ENCODE measurements around the gene YDJC. TPM values are rescaled to one million over a fixed set of nuclear protein-coding genes. Genes with fewer than 3 reads are reported as not detected.

Gene YDJC
- total and polyA plus RNA-seq, 2 of the 4 experiments (the other 2 are of a cell fraction), result 8.1 to 23.6 TPM

DNA sequence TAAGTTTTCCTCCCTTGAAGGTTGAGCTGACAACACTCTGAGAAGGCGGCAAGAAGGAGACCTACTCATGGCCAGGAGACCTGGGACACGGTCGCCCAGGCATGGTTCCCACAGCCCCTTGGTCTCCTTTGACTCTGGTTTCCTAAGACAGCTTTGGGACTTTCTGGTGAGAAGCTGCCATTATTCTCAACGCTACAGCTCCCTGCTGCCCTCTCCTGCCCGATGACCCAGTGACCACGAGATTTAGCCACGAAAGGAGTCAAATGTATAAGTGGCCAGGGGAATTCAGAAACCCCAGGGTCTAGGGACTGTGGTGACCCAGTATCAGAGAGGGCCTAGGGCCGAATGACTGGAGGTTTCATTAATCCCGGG is 11.6 kb upstream of the YDJC start:
- H3K27me3 ChIP-seq (ENCODE audit: control insufficient read depth, insufficient read depth, low read length), result no peaks in the 10 kb centered on the region
- peaks cover 13% of the 10 kb centered on the region for H4K20me1 ChIP-seq (ENCODE audit: insufficient read depth, low read length)
- no peak overlapping the region for H2BK5ac ChIP-seq (ENCODE audit: low read depth, low read length, poor library complexity, severe bottlenecking)
- no peak overlapping the region for H2BK20ac ChIP-seq (ENCODE audit: low read depth, low read length)
- no peak overlapping the region; the same call in 1 of the 2 replicates for H3K14ac ChIP-seq (replicated peaks; ENCODE audit: low read depth, low read length)
- no peak overlapping the region; the same call in 1 of the 2 replicates for H3K27ac ChIP-seq (ENCODE audit: insufficient read depth, low read length)
- H2AK9ac ChIP-seq (replicated peaks; ENCODE audit: low read depth, low read length, poor library complexity), result peak overlapping the region; percentile 8
- H2AK5ac ChIP-seq (ENCODE audit: low read depth, low read length), result no peak overlapping the region
- H4K91ac ChIP-seq (ENCODE audit: insufficient read depth, low read depth, low read length), result no peak overlapping the region
- peaks cover 1% of the 10 kb centered on the region; the same call in 1 of the 2 replicates for H3K4me1 ChIP-seq (ENCODE audit: control insufficient read depth, insufficient read depth, low read length)
- H4K8ac ChIP-seq (ENCODE audit: low read depth in 2 of 2, low read length in 2 of 2), result no peak overlapping the region
- 0 out of 2 replicates have a peak overlapping the region, but pooled peaks have one; percentile 5 for H3K56ac ChIP-seq (ENCODE audit: extremely low read depth, insufficient read depth, low read length)
- no TSS peak for BruUV-seq (replicated peaks)
- H3K4ac ChIP-seq (ENCODE audit: low read depth, low read length), result no peak overlapping the region
- H3K18ac ChIP-seq (ENCODE audit: low read depth, low read length), result no peak overlapping the region
- dilution Hi-C loops (cut with HindIII; ENCODE audit: low sequenced_read_pairs, unreplicated experiment), result no loop called here
- ATAC-seq (ENCODE audit: low read depth) (peak; percentile 47), DNase-seq (peak; percentile 55)
- H3K36me3 ChIP-seq (ENCODE audit: control insufficient read depth, insufficient read depth, low read length), result peaks cover 5% of the 10 kb centered on the region
- no peak overlapping the region for H3K23ac ChIP-seq (ENCODE audit: low read depth, low read length)
- no peak for TF ChIP-seq BHLHE40 (IDR thresholded peaks at IDR 0.05; ENCODE audit: low read depth, low read length)
- TF ChIP-seq, protein P1, sequence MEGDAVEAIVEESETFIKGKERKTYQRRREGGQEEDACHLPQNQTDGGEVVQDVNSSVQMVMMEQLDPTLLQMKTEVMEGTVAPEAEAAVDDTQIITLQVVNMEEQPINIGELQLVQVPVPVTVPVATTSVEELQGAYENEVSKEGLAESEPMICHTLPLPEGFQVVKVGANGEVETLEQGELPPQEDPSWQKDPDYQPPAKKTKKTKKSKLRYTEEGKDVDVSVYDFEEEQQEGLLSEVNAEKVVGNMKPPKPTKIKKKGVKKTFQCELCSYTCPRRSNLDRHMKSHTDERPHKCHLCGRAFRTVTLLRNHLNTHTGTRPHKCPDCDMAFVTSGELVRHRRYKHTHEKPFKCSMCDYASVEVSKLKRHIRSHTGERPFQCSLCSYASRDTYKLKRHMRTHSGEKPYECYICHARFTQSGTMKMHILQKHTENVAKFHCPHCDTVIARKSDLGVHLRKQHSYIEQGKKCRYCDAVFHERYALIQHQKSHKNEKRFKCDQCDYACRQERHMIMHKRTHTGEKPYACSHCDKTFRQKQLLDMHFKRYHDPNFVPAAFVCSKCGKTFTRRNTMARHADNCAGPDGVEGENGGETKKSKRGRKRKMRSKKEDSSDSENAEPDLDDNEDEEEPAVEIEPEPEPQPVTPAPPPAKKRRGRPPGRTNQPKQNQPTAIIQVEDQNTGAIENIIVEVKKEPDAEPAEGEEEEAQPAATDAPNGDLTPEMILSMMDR (conservative IDR thresholded peaks at IDR 0.05; ENCODE audit: low read depth, low read length), result peak; percentile 61
- TF ChIP-seq MXI1 (IDR thresholded peaks at IDR 0.05; ENCODE audit: borderline replicate concordance, low read depth, low read length), result peak; percentile 4; the same call in 1 of the 2 replicates
- TF ChIP-seq SMC3 (IDR thresholded peaks at IDR 0.05; ENCODE audit: low read depth, low read length), result peak; percentile 50; the same call in 1 of the 2 replicates
- TF ChIP-seq RAD21 (IDR thresholded peaks at IDR 0.05; ENCODE audit: low read length), result peak; percentile 49
- ChIA-PET CTCF (interaction anchor here (3.1 kb wide), 1 partner anchor 11 kb away, joined by 28 read pairs; the partner anchor contains the start of gene YDJC), POLR2A (ENCODE audit: unreplicated experiment) (interaction anchor here (0.5 to 0.8 kb wide), 3 partner anchors 9 to 604 kb away, joined by 3 to 7 read pairs (median 4); no protein-coding TSS in a partner anchor)
- H3K4me3 ChIP-seq (ENCODE audit: insufficient read depth, low read depth, low read length), result peak overlapping the region; percentile 54
- intact Hi-C loops (cut with micrococcal nuclease), result loop anchor here (1.0 kb wide), 1 partner anchor 11 kb away; the partner anchor contains the start of gene YDJC
- no peaks in the 10 kb centered on the region for H3K9me3 ChIP-seq (ENCODE audit: control insufficient read depth, insufficient read depth, low read length)
- peaks cover 5% of the 10 kb centered on the region for H3K9me1 ChIP-seq (ENCODE audit: insufficient read depth, low read length)
- peak overlapping the region; percentile 94 for H3K4me2 ChIP-seq (ENCODE audit: low read depth, low read length)
- no peak overlapping the region for H4K5ac ChIP-seq (ENCODE audit: low read depth, low read length)
- in situ Hi-C loops (cut with MboI; ENCODE audit: low sequenced_read_pairs), result no loop called here
- no peak overlapping the region for H2BK15ac ChIP-seq (ENCODE audit: low read depth, low read length)
- H2AFZ ChIP-seq (replicated peaks; ENCODE audit: low read length, poor library complexity), result peak overlapping the region; percentile 97
- WGBS, 2 experiments (ENCODE audit: extremely low coverage in 2 of 2, insufficient read length in 1 of 2), result 9% methylated on average over 3 of the region's 9 CpGs; no CpG with 5 or more reads in 1 of the 2 experiments
- no peak overlapping the region for H2BK120ac ChIP-seq (ENCODE audit: low read depth, low read length)
- H3K9ac ChIP-seq (ENCODE audit: low read depth, low read length), result peak overlapping the region; percentile 42; the same call in 1 of the 2 replicates
- peaks cover 6 to 20% of the 10 kb centered on the region in 2 experiments; a peak in 3 of 4 replicates for H3K79me1 ChIP-seq (ENCODE audit: low read depth in 1 of 2, low read length in 2 of 2)

Data from IMR-90 (cell line).